ENCODE results near the gene LYPD1. TPM values are rescaled to one million over a fixed set of nuclear protein-coding genes. Genes with fewer than 3 reads are reported as not detected.

LYPD1 gene
- total and polyA plus RNA-seq, 2 experiments from 2014 or later: 1.5 to 4.2 TPM

GRCh38 chr2:132662732-132663131, 7.3 kb downstream of the LYPD1 start (continued):
- TF ChIP-seq ZNF331 (CRISPR knock-in tag; IDR thresholded peaks at IDR 0.05; ENCODE audit: low read depth) (no peak), JUNB (IDR thresholded peaks at IDR 0.05; ENCODE audit: unreplicated experiment) (no peak), ZNF114 (CRISPR knock-in tag; IDR thresholded peaks at IDR 0.05) (no peak)

GRCh38 chr2:132659331-132659730, 10.7 kb downstream of the LYPD1 start:
- DNase-seq (ENCODE audit: low spot score) (no peak), ATAC-seq (no peak)
- Histone ChIP-seq H3K9me2 (ENCODE audit: insufficient read depth) (peaks cover 8% of the 10 kb centered on the region; the same call in 1 of the 2 replicates), H4K20me1 (replicated peaks; ENCODE audit: insufficient read depth) (no peaks in the 10 kb centered on the region), H3K4me2 (no peak overlapping the region), H3F3A (replicated peaks; ENCODE audit: low read depth) (no peaks in the 10 kb centered on the region), H3K27me3 (ENCODE audit: insufficient read depth) (no peaks in the 10 kb centered on the region), H3K4me1 (ENCODE audit: insufficient read depth) (peaks cover 16% of the 10 kb centered on the region), H3K36me3 (ENCODE audit: insufficient read depth) (no peaks in the 10 kb centered on the region), H3K27ac (ENCODE audit: low read depth) (no peak overlapping the region), H3K4me3 (no peak overlapping the region), H2AFZ (no peak overlapping the region), H3K79me2 (replicated peaks; ENCODE audit: insufficient read depth) (no peaks in the 10 kb centered on the region)
- no peaks in the 10 kb centered on the region for H3K36me3 Mint-ChIP-seq (ENCODE audit: low read depth)
- H3K27ac Mint-ChIP-seq: no peak overlapping the region
- peaks cover 15% of the 10 kb centered on the region for H3K4me1 Mint-ChIP-seq
- H3K9me3 Mint-ChIP-seq: no peaks in the 10 kb centered on the region
- TF ChIP-seq JUNB (IDR thresholded peaks at IDR 0.05; ENCODE audit: unreplicated experiment) (no peak), REST (IDR thresholded peaks at IDR 0.05; ENCODE audit: unreplicated experiment) (no peak), POLR2AphosphoS5 (IDR thresholded peaks at IDR 0.05; ENCODE audit: low read depth) (no peak), ZNF462 (CRISPR knock-in tag; IDR thresholded peaks at IDR 0.05) (no peak), ZNF331 (CRISPR knock-in tag; IDR thresholded peaks at IDR 0.05; ENCODE audit: low read depth) (no peak), ETS1 (IDR thresholded peaks at IDR 0.05) (no peak), STAT1 (IDR thresholded peaks at IDR 0.05; ENCODE audit: unreplicated experiment) (no peak)
- H3K27me3 Mint-ChIP-seq (ENCODE audit: insufficient read depth, low read depth, poor library complexity): peaks cover 4% of the 10 kb centered on the region
- no peak overlapping the region for H3K4me3 Mint-ChIP-seq
